ENCODE measurements around the gene DEPDC7.

The DEPDC7 gene

GRCh38 chr11:33055375-33055774 is 39.7 kb downstream of the DEPDC7 start:
- DNase-seq (ENCODE audit: extremely low spot score, insufficient read length, low read depth), result no peak
- no peak for FAIRE-seq

- FAIRE-seq (no peak), DNase-seq (ENCODE audit: extremely low spot score, insufficient read length, low read depth) (no peak)
Measured at GRCh38 chr11:33057284-33057683, 41.6 kb downstream of the DEPDC7 start.

GRCh38 chr11:33059331-33060007 is 43.8 kb downstream of the DEPDC7 start:
- DNase-seq (ENCODE audit: extremely low spot score, insufficient read length, low read depth) (no peak), FAIRE-seq (no peak)

- FAIRE-seq, result no peak
Measured at GRCh38 chr11:33060271-33060670, 44.6 kb downstream of the DEPDC7 start.

GRCh38 chr11:33062137-33062536 is 46.5 kb downstream of the DEPDC7 start:
- FAIRE-seq (no peak), DNase-seq (ENCODE audit: extremely low spot score, insufficient read length, low read depth) (no peak)

More at GRCh38 chr11:33060271-33060670, 44.6 kb downstream of the DEPDC7 start:
- DNase-seq (ENCODE audit: extremely low spot score, insufficient read length, low read depth), result no peak

- FAIRE-seq (peak; percentile 71), DNase-seq (ENCODE audit: extremely low spot score, insufficient read length, low read depth) (no peak)
Measured at GRCh38 chr11:33063326-33063881, 47.7 kb downstream of the DEPDC7 start.

- DNase-seq (ENCODE audit: extremely low spot score, insufficient read length, low read depth), result no peak
- FAIRE-seq, result peak; percentile 39
Measured at GRCh38 chr11:33064033-33064825, 48.6 kb downstream of the DEPDC7 start.

- DNase-seq (ENCODE audit: extremely low spot score, insufficient read length, low read depth) (no peak), FAIRE-seq (no peak)
Measured at GRCh38 chr11:33064866-33065265, 49.2 kb downstream of the DEPDC7 start.

GRCh38 chr11:33065445-33066178 is 49.9 kb downstream of the DEPDC7 start:
- peak; percentile 55 for DNase-seq (ENCODE audit: extremely low spot score, insufficient read length, low read depth)
- FAIRE-seq, result peak; percentile 79

- FAIRE-seq, result no peak
- no peak for DNase-seq (ENCODE audit: extremely low spot score, insufficient read length, low read depth)
Measured at GRCh38 chr11:33067294-33067693, 51.6 kb downstream of the DEPDC7 start.

GRCh38 chr11:33068611-33069340 is 53.1 kb downstream of the DEPDC7 start:
- no peak for FAIRE-seq
- no peak for DNase-seq (ENCODE audit: extremely low spot score, insufficient read length, low read depth)

- DNase-seq (ENCODE audit: extremely low spot score, insufficient read length, low read depth) (no peak), FAIRE-seq (no peak)
Measured at GRCh38 chr11:33072465-33072864, 56.8 kb downstream of the DEPDC7 start.

All from GM18507 (cell line).